GM20000 (cell line): Measurements from ENCODE around the gene ANGPTL8.

Source experiments
- DNase-seq: peaks from one replicate; pipeline ENCODE4 v3.0.0; 2012; ENCODE audit warnings: low spot score
- TF ChIP-seq, protein P1 (sequence below): IDR thresholded peaks from 2 replicates; pipeline ENCODE4 v1.5.1; 2012; ENCODE audit warnings: mild to moderate bottlenecking, control low read depth; ENCODE audit errors: extremely low read depth, missing control alignments

The ANGPTL8 gene

GRCh38 chr19:11221082-11221598, 18.3 kb upstream of the ANGPTL8 start:
- TF ChIP-seq, protein P1, sequence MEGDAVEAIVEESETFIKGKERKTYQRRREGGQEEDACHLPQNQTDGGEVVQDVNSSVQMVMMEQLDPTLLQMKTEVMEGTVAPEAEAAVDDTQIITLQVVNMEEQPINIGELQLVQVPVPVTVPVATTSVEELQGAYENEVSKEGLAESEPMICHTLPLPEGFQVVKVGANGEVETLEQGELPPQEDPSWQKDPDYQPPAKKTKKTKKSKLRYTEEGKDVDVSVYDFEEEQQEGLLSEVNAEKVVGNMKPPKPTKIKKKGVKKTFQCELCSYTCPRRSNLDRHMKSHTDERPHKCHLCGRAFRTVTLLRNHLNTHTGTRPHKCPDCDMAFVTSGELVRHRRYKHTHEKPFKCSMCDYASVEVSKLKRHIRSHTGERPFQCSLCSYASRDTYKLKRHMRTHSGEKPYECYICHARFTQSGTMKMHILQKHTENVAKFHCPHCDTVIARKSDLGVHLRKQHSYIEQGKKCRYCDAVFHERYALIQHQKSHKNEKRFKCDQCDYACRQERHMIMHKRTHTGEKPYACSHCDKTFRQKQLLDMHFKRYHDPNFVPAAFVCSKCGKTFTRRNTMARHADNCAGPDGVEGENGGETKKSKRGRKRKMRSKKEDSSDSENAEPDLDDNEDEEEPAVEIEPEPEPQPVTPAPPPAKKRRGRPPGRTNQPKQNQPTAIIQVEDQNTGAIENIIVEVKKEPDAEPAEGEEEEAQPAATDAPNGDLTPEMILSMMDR = no peak
- no peak for DNase-seq

GRCh38 chr19:11223200-11223599, 16.2 kb upstream of the ANGPTL8 start:
- no peak for DNase-seq
- TF ChIP-seq, protein P1 = no peak

GRCh38 chr19:11224429-11224828, 15.0 kb upstream of the ANGPTL8 start:
- no peak for DNase-seq
- TF ChIP-seq, protein P1 = no peak

- DNase-seq = no peak
- TF ChIP-seq, protein P1 = no peak
Observed at GRCh38 chr19:11225172-11225571, 14.2 kb upstream of the ANGPTL8 start.

DNA sequence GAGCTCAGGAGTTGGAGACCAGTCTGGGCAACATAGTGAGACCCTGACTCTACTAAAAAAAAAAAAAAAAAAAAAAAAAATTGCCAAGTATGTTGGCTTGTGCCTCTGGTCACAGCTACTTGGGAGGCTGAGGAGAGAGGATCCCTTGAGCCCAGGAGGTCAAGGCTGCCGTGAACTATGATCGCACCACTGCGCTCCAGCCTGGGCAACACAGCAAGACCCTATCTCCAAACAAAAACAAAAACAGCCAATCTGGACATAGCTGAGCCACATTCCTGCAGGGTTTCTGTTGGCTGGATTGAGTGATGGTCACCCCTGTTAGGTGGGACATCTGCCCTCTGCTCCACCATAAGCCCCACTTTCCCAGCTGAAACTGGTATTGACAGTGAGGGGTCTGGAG, 13.6 kb upstream of the ANGPTL8 start:
- TF ChIP-seq, protein P1 = no peak
- DNase-seq = no peak

DNA sequence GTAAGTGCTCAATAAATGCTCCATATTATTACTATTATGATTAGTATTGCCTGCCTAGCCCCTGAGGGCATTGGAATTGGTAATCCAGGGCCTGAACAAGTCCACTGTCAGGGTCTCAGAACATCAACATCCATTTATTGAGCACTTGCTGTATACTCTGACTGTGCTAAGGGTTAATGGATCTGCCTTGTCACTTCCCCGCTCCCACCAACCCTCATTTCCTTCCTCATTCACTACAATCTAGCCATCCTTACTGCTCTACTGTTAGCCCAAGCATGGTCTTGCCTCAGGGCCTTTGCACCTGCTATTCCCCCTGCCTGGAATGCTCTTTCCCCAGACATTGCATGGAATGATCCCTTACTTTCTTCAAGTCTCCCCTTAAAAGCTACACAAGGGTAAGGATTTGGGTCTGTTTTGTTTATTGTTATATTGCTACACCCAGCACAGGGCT, 12.7 kb upstream of the ANGPTL8 start:
- TF ChIP-seq, protein P1 = no peak

DNA sequence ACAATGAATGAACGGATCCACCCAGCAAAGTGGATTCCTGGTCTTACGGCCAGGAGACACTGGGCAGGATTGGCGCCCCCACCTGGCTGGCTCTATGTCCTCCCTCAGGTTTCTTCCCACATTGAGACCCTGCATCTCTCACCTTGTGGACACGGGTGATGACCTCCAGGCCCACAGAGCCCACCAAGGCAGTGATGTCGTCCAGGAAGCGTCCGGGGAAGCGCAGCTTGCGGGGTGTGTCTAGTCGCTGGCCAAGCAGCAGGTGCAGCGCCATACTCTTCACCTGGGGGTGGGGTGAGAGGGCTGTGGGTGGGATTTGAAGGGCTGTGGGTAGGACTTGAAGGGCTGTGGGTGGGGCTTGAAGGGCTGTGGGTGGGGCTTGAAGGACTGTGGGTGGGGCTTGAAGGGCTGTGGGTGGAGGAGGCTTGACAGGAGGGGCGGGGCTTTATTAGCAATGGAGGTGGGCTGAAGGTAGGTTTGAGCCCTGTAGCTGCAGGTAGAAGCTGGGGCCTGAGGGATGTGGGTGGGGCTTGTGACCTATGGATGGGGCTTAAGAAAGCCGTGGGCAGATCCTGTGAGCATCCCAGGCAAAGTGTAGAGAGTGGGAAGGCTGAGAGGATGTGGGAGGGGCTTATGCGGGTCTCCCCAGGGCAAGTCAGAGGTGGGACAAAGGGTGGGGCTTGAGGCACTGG, 12.1 kb upstream of the ANGPTL8 start:
- DNase-seq = no peak
- TF ChIP-seq, protein P1 = no peak

More for the DNA sequence above, 12.7 kb upstream of the ANGPTL8 start:
- no peak for DNase-seq
